ENCODE results near the gene MEI4.
"Not testable (repeated sequence)": the region's sequence is repeated elsewhere in the genome, so short reads cannot be mapped to it uniquely, and the experiment has no call there.

MEI4 gene

GRCh38 chr6:77652739-77653138 is at the start of gene MEI4:
Gene MEI4, plus strand, starts transcription at chr6:77653039. Its CDS starts 37,633 bp downstream, at chr6:77690672.
- DNase-seq = no peak

- no peak for DNase-seq
These were observed 48.4 kb upstream of the MEI4 start for GRCh38 chr6:77604476-77604875.

- DNase-seq = no peak
These were observed 45.8 kb upstream of the MEI4 start for GRCh38 chr6:77607004-77607403.

GRCh38 chr6:77609106-77609505 is 43.7 kb upstream of the MEI4 start:
- no peak for DNase-seq

GRCh38 chr6:77619114-77619513 is 33.7 kb upstream of the MEI4 start:
- no peak for DNase-seq

- no peak for DNase-seq
These were observed 32.5 kb upstream of the MEI4 start for GRCh38 chr6:77620278-77620882.

- no peak for DNase-seq
These were observed 28.3 kb upstream of the MEI4 start for GRCh38 chr6:77624515-77624914.

GRCh38 chr6:77626426-77626825 is 26.4 kb upstream of the MEI4 start:
- DNase-seq = no peak

GRCh38 chr6:77630014-77630413 is 22.8 kb upstream of the MEI4 start:
- DNase-seq = no peak

- no peak for DNase-seq
These were observed 19.4 kb upstream of the MEI4 start for GRCh38 chr6:77633471-77633870.

GRCh38 chr6:77633993-77634715 is 18.7 kb upstream of the MEI4 start:
- DNase-seq = no peak

- DNase-seq = no peak
These were observed 14.6 kb upstream of the MEI4 start for GRCh38 chr6:77638129-77638830.

- no peak for DNase-seq
These were observed 8.6 kb upstream of the MEI4 start for GRCh38 chr6:77644102-77644705.

GRCh38 chr6:77650098-77650663 is 2.7 kb upstream of the MEI4 start:
- DNase-seq = no peak

- DNase-seq = no peak
These were observed 977 bp downstream of the MEI4 start for GRCh38 chr6:77653816-77654215.

GRCh38 chr6:77655035-77655434 is 2.2 kb downstream of the MEI4 start:
- not testable (repeated sequence) for DNase-seq

GRCh38 chr6:77656999-77657764 is 4.3 kb downstream of the MEI4 start:
- DNase-seq = no peak

- DNase-seq = no peak
These were observed 13.5 kb downstream of the MEI4 start for GRCh38 chr6:77666340-77666739.

GRCh38 chr6:77666846-77667245 is 14.0 kb downstream of the MEI4 start:
- DNase-seq = no peak

- DNase-seq = no peak
These were observed 17.1 kb downstream of the MEI4 start for GRCh38 chr6:77669913-77670312.

GRCh38 chr6:77674211-77674610 is 21.4 kb downstream of the MEI4 start:
- DNase-seq = no peak

GRCh38 chr6:77678048-77678447 is 25.2 kb downstream of the MEI4 start:
- no peak for DNase-seq

GRCh38 chr6:77683515-77683914 is 30.7 kb downstream of the MEI4 start:
- DNase-seq = no peak
